ENCODE measurements around the gene CREBRF.
A peak's percentile ranks its signal among the peaks of the same experiment; 100 is the strongest.
"Not testable (repeated sequence)": the region's sequence is repeated elsewhere in the genome, so short reads cannot be mapped to it uniquely, and the experiment has no call there.

CREBRF gene

GRCh38 chr5:173015192-173015591 is 41.0 kb upstream of the CREBRF start:
- no peak for DNase-seq (ENCODE audit: low read depth)
- no peak overlapping the region for H3K4me3 ChIP-seq (ENCODE audit: low read length)
- TF ChIP-seq, protein P1, sequence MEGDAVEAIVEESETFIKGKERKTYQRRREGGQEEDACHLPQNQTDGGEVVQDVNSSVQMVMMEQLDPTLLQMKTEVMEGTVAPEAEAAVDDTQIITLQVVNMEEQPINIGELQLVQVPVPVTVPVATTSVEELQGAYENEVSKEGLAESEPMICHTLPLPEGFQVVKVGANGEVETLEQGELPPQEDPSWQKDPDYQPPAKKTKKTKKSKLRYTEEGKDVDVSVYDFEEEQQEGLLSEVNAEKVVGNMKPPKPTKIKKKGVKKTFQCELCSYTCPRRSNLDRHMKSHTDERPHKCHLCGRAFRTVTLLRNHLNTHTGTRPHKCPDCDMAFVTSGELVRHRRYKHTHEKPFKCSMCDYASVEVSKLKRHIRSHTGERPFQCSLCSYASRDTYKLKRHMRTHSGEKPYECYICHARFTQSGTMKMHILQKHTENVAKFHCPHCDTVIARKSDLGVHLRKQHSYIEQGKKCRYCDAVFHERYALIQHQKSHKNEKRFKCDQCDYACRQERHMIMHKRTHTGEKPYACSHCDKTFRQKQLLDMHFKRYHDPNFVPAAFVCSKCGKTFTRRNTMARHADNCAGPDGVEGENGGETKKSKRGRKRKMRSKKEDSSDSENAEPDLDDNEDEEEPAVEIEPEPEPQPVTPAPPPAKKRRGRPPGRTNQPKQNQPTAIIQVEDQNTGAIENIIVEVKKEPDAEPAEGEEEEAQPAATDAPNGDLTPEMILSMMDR (IDR thresholded peaks at IDR 0.05; ENCODE audit: insufficient read depth, low read depth, low read length, missing control alignments) = no peak

DNA sequence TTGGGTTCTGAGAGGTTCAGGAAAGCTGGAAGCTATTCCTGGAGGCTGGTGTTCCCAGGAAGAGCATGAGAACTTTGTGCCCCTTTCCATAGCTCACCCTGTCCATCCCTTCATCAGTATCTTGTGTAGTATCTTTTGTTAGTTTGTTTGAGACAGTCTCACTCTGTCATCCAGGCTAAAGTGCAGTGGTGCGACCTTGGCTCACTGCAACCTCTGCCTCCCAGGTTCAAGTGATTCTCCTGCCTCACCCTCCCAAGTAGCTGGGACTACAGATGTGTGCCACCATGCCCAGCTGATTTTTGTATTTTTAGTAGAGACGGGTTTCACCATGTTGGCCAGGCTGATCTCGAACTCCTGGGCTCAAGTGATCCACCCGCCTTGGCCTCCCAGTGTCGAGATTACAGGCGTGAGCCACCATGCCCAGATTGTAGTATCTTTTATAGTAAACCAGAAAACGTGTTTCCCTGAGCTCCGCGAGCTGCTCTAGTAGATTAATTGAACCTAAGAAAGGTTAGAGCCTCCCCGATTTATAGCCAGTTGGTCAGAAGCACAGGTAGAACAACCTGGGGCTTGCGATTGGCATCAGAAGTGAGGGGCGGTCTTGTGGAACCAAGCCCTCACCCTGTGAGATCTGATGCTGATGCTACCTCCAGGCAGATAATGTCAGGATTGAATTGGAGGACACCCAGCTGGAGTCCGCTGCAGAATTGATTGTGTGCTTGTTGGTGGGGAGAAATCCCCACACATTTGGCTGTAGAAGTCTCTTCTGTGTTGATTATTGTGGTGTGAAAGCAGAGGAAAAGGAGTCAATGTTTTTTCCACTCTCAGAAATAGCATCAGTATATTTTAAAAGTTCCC is 40.3 kb upstream of the CREBRF start:
- TF ChIP-seq, protein P1 (IDR thresholded peaks at IDR 0.05; ENCODE audit: insufficient read depth, low read depth, low read length, missing control alignments) = no peak
- no peak overlapping the region for H3K4me3 ChIP-seq (ENCODE audit: low read length)
- no peak for DNase-seq (ENCODE audit: low read depth)

DNA sequence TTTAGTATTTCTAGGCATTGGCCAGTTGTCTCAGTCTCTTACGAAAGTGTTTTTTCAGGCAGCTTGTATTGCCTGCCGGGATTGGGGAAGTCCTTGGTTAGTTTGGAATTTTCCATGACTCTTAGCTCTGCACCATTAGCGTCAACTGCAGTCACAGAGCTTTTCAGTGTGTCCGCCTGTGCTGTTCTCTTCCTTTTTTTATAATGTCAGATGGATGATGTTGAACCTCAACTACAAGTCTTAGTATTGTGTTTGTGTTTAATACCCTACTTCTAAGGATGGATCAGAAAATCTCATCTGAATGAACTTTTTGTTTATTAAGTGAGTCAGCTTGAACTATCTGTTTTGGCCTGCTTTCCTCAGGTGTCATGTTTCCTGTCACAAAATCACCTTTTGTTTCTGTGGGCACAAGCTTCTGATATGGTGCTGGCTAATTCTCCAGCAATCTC is 39.5 kb upstream of the CREBRF start:
- DNase-seq (ENCODE audit: low read depth) = peak; percentile 61
- TF ChIP-seq, protein P1 (IDR thresholded peaks at IDR 0.05; ENCODE audit: insufficient read depth, low read depth, low read length, missing control alignments) = no peak
- H3K4me3 ChIP-seq (ENCODE audit: low read length) = no peak overlapping the region

DNA sequence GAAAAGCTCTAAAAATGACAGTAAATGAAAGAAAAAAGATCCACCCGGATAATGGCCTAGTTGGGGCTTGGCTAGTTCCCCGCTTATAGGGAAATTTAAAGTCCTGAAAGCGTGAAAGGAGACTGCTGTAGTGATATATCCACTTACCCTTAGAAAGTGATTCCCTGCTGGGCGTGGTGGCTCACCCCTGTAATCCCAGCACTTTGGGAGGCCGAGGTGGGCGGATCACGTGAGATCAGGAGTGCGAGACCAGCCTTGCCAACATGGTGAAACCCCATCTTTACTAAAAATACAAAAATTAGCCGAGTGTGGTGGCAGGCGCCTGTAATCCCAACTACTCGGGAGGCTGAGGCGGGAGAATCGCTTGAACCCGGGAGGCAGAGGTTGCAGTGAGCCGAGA is 39.1 kb upstream of the CREBRF start:
- not testable (repeated sequence) for H3K4me3 ChIP-seq (ENCODE audit: low read length); DNase-seq (ENCODE audit: low read depth)

DNA sequence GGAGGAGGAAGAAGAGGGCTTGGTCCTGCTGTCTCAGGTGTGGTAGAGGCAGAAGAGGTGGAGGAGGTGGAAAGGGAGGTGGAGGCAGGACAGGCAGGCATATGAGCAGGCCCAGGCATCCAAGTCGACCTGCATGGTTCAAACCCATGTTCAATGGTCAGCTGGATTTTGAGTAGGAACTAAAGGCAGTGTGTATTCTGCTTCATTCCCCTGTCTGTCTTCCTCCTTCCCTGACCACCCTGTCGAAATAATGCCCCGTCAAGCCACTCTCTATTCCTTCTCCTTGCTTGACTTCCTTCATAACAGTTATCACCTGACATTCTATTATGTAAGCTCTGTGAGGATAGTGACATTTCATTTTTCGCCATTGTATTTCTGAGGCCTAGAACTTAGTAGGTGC is 37.8 kb upstream of the CREBRF start:
- TF ChIP-seq, protein P1 (IDR thresholded peaks at IDR 0.05; ENCODE audit: insufficient read depth, low read depth, low read length, missing control alignments) = no peak
- DNase-seq (ENCODE audit: low read depth) = no peak
- no peak overlapping the region for H3K4me3 ChIP-seq (ENCODE audit: low read length)

DNA sequence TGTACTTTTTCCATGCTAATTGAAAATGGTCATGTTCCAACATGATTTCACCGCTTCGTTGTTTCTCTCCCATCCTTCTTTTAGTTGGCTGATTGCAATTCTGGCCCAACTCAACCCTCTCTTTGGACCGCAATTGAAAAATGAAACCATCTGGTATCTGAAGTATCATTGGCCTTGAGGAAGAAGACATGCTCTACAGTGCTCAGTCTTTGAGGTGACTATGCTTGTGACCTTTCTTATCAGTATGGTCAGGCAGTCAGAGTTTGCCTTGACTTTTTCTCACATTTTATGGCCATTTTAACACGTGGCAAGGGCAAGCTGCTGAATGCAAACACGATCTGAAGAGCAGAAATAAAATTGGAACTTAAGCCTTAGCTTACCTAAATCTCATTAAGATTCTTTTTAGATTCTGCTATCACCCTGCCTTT is 36.0 kb upstream of the CREBRF start:
- H3K4me3 ChIP-seq (ENCODE audit: low read length) = no peak overlapping the region
- DNase-seq (ENCODE audit: low read depth) = no peak
- TF ChIP-seq, protein P1 (IDR thresholded peaks at IDR 0.05; ENCODE audit: insufficient read depth, low read depth, low read length, missing control alignments) = no peak

GRCh38 chr5:173020643-173021042 is 35.5 kb upstream of the CREBRF start:
- H3K4me3 ChIP-seq (ENCODE audit: low read length) = no peak overlapping the region
- TF ChIP-seq, protein P1 (IDR thresholded peaks at IDR 0.05; ENCODE audit: insufficient read depth, low read depth, low read length, missing control alignments) = no peak
- DNase-seq (ENCODE audit: low read depth) = no peak

Data from epithelial cell of esophagus (primary cell).